SU-DHL-6 (cell line): ENCODE measurements around the gene MYH6.

ENCODE experiments used
- CTCF ChIP-seq: fragments of 200-600 bp; sonication (generic); IDR thresholded peaks from one replicate; pipeline ENCODE4 v1.5.1; 2017; ENCODE audit warnings: antibody characterized with exemption, mild to moderate bottlenecking, low read length, moderate library complexity; ENCODE audit not compliant: insufficient read depth, poor library complexity, severe bottlenecking
- EZH2phosphoT487 ChIP-seq: fragments of 200-600 bp; sonication (generic), shearing (Covaris generic); conservative IDR thresholded peaks from 2 replicates; pipeline ENCODE4 v1.6.1; 2018; ENCODE audit warnings: mild to moderate bottlenecking, antibody characterized with exemption, low read length, moderate library complexity, mixed read lengths

- TF ChIP-seq CTCF: no peak
- no peak for TF ChIP-seq EZH2phosphoT487
These were observed 29.4 kb downstream of the MYH6 start for GRCh38 chr14:23378612-23379220.
